Neural cell (in vitro differentiated cells): ENCODE measurements around the gene GNAL. TPM values are rescaled to one million over a fixed set of nuclear protein-coding genes. Genes with fewer than 3 reads are reported as not detected.

ENCODE experiments used
- H2AFZ ChIP-seq: fragments of 200-600, 300-800 bp; sonication (generic), shearing (Covaris generic); 2 replicates; pipeline ENCODE4 v1.6.0; 2014; ENCODE audit warnings: low read depth, mild to moderate bottlenecking, antibody characterized with exemption, low read length, moderate library complexity
- H3F3A ChIP-seq: fragments of 200-600 bp; shearing (Covaris generic); 2 replicates; pipeline ENCODE4 v1.6.1; 2016; ENCODE audit warnings: mild to moderate bottlenecking, moderate library complexity, mixed read lengths, antibody characterized with exemption, low read length; ENCODE audit not compliant: insufficient read depth, poor library complexity, severe bottlenecking
- H3K27ac ChIP-seq: fragments of 200-600, 300-800 bp; sonication (generic), shearing (Covaris generic); 2 replicates; pipeline ENCODE4 v1.5.1; 2014; ENCODE audit warnings: mild to moderate bottlenecking, low read length, moderate library complexity
- H3K27me3 ChIP-seq: fragments of 300-800, 200-600 bp; sonication (generic), shearing (Covaris generic); 2 replicates; pipeline ENCODE4 v1.6.0; 2014; ENCODE audit warnings: mild to moderate bottlenecking, low read depth, low read length, moderate library complexity; ENCODE audit not compliant: insufficient read depth
- H3K36me3 ChIP-seq: fragments of 300-800, 200-600 bp; sonication (generic), shearing (Covaris generic); 2 replicates; pipeline ENCODE4 v1.5.1; 2014; ENCODE audit warnings: mild to moderate bottlenecking, antibody characterized with exemption, low read length, moderate library complexity; ENCODE audit not compliant: insufficient read depth
- H3K4me2 ChIP-seq: fragments of 300-800, 200-600 bp; sonication (generic), shearing (Covaris generic); 2 replicates; pipeline ENCODE4 v1.6.0; 2014; ENCODE audit warnings: mild to moderate bottlenecking, low read length
- H3K4me3 ChIP-seq: fragments of 300-800, 200-600 bp; sonication (generic), shearing (Covaris generic); 2 replicates; pipeline ENCODE4 v1.5.1; 2014; ENCODE audit warnings: mild to moderate bottlenecking, low read length, moderate library complexity
- H3K79me2 ChIP-seq: fragments of 200-600 bp; shearing (Covaris generic); replicated peaks from 2 replicates; pipeline ENCODE4 v1.6.0; 2014; ENCODE audit warnings: mild to moderate bottlenecking, low read length, moderate library complexity; ENCODE audit not compliant: insufficient read depth
- H3K9ac ChIP-seq: fragments of 300-800, 200-600 bp; sonication (generic), shearing (Covaris generic); 2 replicates; pipeline ENCODE4 v1.6.1; 2016; ENCODE audit warnings: mild to moderate bottlenecking, low read length, mixed read lengths
- H3K9me2 ChIP-seq: fragments of 200-600 bp; shearing (Covaris generic); 2 replicates; pipeline ENCODE4 v1.6.1; 2016; ENCODE audit warnings: mild to moderate bottlenecking, low read length, mixed read lengths; ENCODE audit not compliant: insufficient read depth
- H3K9me3 ChIP-seq: fragments of 200-600, 300-800 bp; sonication (generic), shearing (Covaris generic); 2 replicates; pipeline ENCODE4 v1.6.1; 2016; ENCODE audit warnings: mild to moderate bottlenecking, mixed run types, low read length, moderate library complexity, mixed read lengths
- H4K20me1 ChIP-seq: fragments of 200-600 bp; shearing (Covaris generic); 2 replicates; pipeline ENCODE4 v1.6.1; 2016; ENCODE audit warnings: mild to moderate bottlenecking, mixed run types; ENCODE audit not compliant: insufficient read depth
- EP300 ChIP-seq: fragments of 450-650 bp; conservative IDR thresholded peaks from 2 replicates; pipeline ENCODE4 v1.6.1; 2014; ENCODE audit warnings: antibody characterized with exemption, mild to moderate bottlenecking, moderate library complexity; ENCODE audit not compliant: poor library complexity, severe bottlenecking
- EZH2 ChIP-seq: fragments of 200-600, 300-800 bp; shearing (Covaris generic), sonication (generic); IDR thresholded peaks from 2 replicates; pipeline ENCODE4 v1.6.1; 2014; ENCODE audit warnings: antibody characterized with exemption, low read length, borderline replicate concordance, mild to moderate bottlenecking; ENCODE audit not compliant: insufficient read depth, poor library complexity, severe bottlenecking
- MXI1 ChIP-seq: fragments of 450-650 bp; conservative IDR thresholded peaks from 2 replicates; pipeline ENCODE4 v1.6.1; 2014; ENCODE audit warnings: antibody characterized with exemption, mild to moderate bottlenecking; ENCODE audit not compliant: poor library complexity, severe bottlenecking
- POLR2AphosphoS5 ChIP-seq: IDR thresholded peaks from 2 replicates; pipeline ENCODE4 v1.6.1; 2012
- RAD21 ChIP-seq: fragments of 450-650 bp; conservative IDR thresholded peaks from 2 replicates; pipeline ENCODE4 v1.6.1; 2014; ENCODE audit warnings: antibody characterized with exemption, mild to moderate bottlenecking, moderate library complexity
- SMC3 ChIP-seq: fragments of 450-650 bp; conservative IDR thresholded peaks from 2 replicates; pipeline ENCODE4 v1.6.1; 2014; ENCODE audit warnings: antibody characterized with exemption, mild to moderate bottlenecking, moderate library complexity; ENCODE audit not compliant: poor library complexity
- TAF1 ChIP-seq: IDR thresholded peaks from 2 replicates; pipeline ENCODE4 v1.6.1; 2012; ENCODE audit warnings: low read depth
- polyA plus RNA-seq: library from polyadenylated mRNA; depleted of rRNA; stranded (reverse); fragments of >200 nt; gene quantifications from 2 replicates; pipeline ENCODE4 v1.2.3, GENCODE V29; 2014
- TF ChIP-seq, protein P1 (sequence below): IDR thresholded peaks from 2 replicates; pipeline ENCODE4 v1.6.1; 2012; ENCODE audit warnings: borderline replicate concordance
- TF ChIP-seq, protein P2 (sequence below): fragments of 450-650 bp; IDR thresholded peaks from 2 replicates; pipeline ENCODE4 v1.5.1; 2014; ENCODE audit warnings: antibody characterized with exemption, mild to moderate bottlenecking, moderate library complexity; ENCODE audit not compliant: poor library complexity, severe bottlenecking

Gene GNAL
- polyA plus RNA-seq, 1 donor from 2014 or later, result 16.7 TPM

DNA sequence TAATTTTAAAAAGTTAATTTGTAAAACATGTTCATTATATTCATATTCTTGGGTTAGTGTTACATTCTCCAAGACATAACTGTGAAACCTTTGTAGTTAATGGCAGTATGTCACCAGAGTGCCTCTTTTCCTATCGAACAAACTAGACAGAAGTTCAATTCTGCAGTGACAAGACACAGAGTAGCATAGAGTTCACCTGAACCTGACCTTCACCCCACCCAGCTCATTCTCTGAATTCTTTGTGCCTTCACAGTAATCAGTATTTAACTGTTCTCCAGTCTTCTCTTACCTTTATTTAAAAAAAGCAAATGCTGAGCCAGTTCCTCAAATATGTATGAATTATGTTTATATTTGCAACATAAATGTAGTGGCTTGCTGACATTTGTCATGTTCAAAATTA is 109.2 kb downstream of the GNAL start:
- Histone ChIP-seq H3K9me2 (no peaks in the 10 kb centered on the region), H3K27me3 (no peaks in the 10 kb centered on the region), H4K20me1 (no peaks in the 10 kb centered on the region), H3K4me2 (no peak overlapping the region), H3K36me3 (no peaks in the 10 kb centered on the region), H2AFZ (no peak overlapping the region), H3K79me2 (no peaks in the 10 kb centered on the region), H3K4me3 (no peak overlapping the region), H3F3A (no peaks in the 10 kb centered on the region), H3K9ac (no peak overlapping the region), H3K9me3 (no peaks in the 10 kb centered on the region), H3K27ac (no peak overlapping the region)
- TF ChIP-seq, protein P1, sequence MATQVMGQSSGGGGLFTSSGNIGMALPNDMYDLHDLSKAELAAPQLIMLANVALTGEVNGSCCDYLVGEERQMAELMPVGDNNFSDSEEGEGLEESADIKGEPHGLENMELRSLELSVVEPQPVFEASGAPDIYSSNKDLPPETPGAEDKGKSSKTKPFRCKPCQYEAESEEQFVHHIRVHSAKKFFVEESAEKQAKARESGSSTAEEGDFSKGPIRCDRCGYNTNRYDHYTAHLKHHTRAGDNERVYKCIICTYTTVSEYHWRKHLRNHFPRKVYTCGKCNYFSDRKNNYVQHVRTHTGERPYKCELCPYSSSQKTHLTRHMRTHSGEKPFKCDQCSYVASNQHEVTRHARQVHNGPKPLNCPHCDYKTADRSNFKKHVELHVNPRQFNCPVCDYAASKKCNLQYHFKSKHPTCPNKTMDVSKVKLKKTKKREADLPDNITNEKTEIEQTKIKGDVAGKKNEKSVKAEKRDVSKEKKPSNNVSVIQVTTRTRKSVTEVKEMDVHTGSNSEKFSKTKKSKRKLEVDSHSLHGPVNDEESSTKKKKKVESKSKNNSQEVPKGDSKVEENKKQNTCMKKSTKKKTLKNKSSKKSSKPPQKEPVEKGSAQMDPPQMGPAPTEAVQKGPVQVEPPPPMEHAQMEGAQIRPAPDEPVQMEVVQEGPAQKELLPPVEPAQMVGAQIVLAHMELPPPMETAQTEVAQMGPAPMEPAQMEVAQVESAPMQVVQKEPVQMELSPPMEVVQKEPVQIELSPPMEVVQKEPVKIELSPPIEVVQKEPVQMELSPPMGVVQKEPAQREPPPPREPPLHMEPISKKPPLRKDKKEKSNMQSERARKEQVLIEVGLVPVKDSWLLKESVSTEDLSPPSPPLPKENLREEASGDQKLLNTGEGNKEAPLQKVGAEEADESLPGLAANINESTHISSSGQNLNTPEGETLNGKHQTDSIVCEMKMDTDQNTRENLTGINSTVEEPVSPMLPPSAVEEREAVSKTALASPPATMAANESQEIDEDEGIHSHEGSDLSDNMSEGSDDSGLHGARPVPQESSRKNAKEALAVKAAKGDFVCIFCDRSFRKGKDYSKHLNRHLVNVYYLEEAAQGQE, result no peak
- TF ChIP-seq TAF1 (no peak), RAD21 (no peak), MXI1 (no peak), SMC3 (no peak), EZH2 (no peak), EP300 (no peak), POLR2AphosphoS5 (no peak)
- TF ChIP-seq, protein P2, sequence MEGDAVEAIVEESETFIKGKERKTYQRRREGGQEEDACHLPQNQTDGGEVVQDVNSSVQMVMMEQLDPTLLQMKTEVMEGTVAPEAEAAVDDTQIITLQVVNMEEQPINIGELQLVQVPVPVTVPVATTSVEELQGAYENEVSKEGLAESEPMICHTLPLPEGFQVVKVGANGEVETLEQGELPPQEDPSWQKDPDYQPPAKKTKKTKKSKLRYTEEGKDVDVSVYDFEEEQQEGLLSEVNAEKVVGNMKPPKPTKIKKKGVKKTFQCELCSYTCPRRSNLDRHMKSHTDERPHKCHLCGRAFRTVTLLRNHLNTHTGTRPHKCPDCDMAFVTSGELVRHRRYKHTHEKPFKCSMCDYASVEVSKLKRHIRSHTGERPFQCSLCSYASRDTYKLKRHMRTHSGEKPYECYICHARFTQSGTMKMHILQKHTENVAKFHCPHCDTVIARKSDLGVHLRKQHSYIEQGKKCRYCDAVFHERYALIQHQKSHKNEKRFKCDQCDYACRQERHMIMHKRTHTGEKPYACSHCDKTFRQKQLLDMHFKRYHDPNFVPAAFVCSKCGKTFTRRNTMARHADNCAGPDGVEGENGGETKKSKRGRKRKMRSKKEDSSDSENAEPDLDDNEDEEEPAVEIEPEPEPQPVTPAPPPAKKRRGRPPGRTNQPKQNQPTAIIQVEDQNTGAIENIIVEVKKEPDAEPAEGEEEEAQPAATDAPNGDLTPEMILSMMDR, result no peak

DNA sequence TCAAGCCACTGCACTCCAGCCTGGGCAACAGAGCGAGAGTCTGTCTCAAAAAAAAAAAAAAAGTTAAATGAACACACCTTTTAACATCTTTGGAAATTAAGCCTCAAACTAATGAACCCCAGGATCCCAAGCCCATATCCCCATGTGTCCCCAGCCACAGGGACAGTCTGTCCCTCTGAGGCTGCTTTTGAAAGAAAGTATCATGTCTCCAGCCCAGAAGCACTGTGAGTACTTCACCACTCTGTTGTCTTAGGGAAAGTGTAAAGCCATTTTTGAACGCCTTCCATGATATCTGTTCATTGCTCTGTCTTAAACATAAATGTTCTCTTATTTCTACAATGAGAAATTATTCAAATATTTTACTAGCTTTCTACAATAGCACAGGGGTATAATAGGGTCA is 110.0 kb downstream of the GNAL start:
- Histone ChIP-seq H2AFZ (no peak overlapping the region), H3F3A (no peaks in the 10 kb centered on the region), H3K9ac (no peak overlapping the region), H3K27me3 (no peaks in the 10 kb centered on the region), H3K9me2 (no peaks in the 10 kb centered on the region), H4K20me1 (no peaks in the 10 kb centered on the region), H3K27ac (no peak overlapping the region), H3K36me3 (no peaks in the 10 kb centered on the region), H3K79me2 (no peaks in the 10 kb centered on the region), H3K4me2 (no peak overlapping the region), H3K4me3 (no peak overlapping the region), H3K9me3 (no peaks in the 10 kb centered on the region)
- no peak for TF ChIP-seq MXI1
- TF ChIP-seq SMC3, result no peak
- no peak for TF ChIP-seq POLR2AphosphoS5
- TF ChIP-seq, protein P2, result no peak
- no peak for TF ChIP-seq EZH2
- TF ChIP-seq TAF1, result no peak
- TF ChIP-seq EP300, result no peak
- no peak for TF ChIP-seq RAD21
- TF ChIP-seq, protein P1, result no peak
